A673 (cell line): Measurements from ENCODE around the gene GRXCR2. TPM values are rescaled to one million over a fixed set of nuclear protein-coding genes. Genes with fewer than 3 reads are reported as not detected.

Source experiments
- BruUV-seq: library from RNA; stranded (reverse); fragments of 400-500 nt; replicated peaks from 2 replicates; lab custom pipeline; 2021; lab: Mats Ljungman, UMichigan
- CTCF ChIA-PET: fragments of 300-600 bp; sonication (Branson Sonifier 250); formaldehyde crosslinking; loops from one replicate; lab custom pipeline; 2022; ENCODE audit warnings: antibody characterized with exemption; lab: Charles Lee
- POLR2A ChIA-PET: fragments of 300-600 bp; sonication (Branson Sonifier 250); formaldehyde crosslinking; loops from one replicate; lab custom pipeline; 2022; ENCODE audit warnings: antibody characterized with exemption; ENCODE audit not compliant: low non-redundant PET; lab: Charles Lee
- DNase-seq: peaks from one replicate; pipeline ENCODE4 v3.0.0-alpha.2; 2015; ENCODE audit warnings: low spot score
- H3K27ac ChIP-seq: fragments of 200-600 bp; sonication (generic); 2 replicates; pipeline ENCODE4 v1.5.1; 2016; ENCODE audit warnings: mixed run types, low read depth, mild to moderate bottlenecking, mixed read lengths, antibody characterized with exemption, low read length; ENCODE audit not compliant: poor library complexity, severe bottlenecking
- H3K27me3 ChIP-seq: fragments of 200-600 bp; sonication (generic); replicated peaks from 2 replicates; pipeline ENCODE4 v1.6.1; 2017; ENCODE audit warnings: mixed run types, low read depth, mild to moderate bottlenecking, mixed read lengths, antibody characterized with exemption, low read length; ENCODE audit not compliant: insufficient read depth, poor library complexity
- H3K36me3 ChIP-seq: fragments of 200-600 bp; sonication (generic); 2 replicates; pipeline ENCODE4 v1.6.1; 2016; ENCODE audit warnings: mixed run types, mild to moderate bottlenecking, mixed read lengths, antibody characterized with exemption, low read length; ENCODE audit not compliant: insufficient read depth, poor library complexity, severe bottlenecking
- H3K4me1 ChIP-seq: fragments of 200-600 bp; sonication (generic); 2 replicates; pipeline ENCODE4 v1.6.1; 2017; ENCODE audit warnings: mixed run types, mild to moderate bottlenecking, mixed read lengths, antibody characterized with exemption, low read length; ENCODE audit not compliant: insufficient read depth, poor library complexity, severe bottlenecking
- H3K4me3 ChIP-seq: fragments of 200-600 bp; sonication (generic); 2 replicates; pipeline ENCODE4 v1.5.1; 2016; ENCODE audit warnings: low read depth, mixed run types, mild to moderate bottlenecking, mixed read lengths, low read length; ENCODE audit not compliant: poor library complexity, severe bottlenecking
- H3K9me3 ChIP-seq: fragments of 200-600 bp; sonication (generic); 2 replicates; pipeline ENCODE4 v1.6.1; 2016; ENCODE audit warnings: mixed run types, low read depth, mild to moderate bottlenecking, mixed read lengths, antibody characterized with exemption, low read length; ENCODE audit not compliant: poor library complexity, severe bottlenecking
- EZH2 ChIP-seq: fragments of 200-600 bp; sonication (generic); IDR thresholded peaks from 2 replicates; pipeline ENCODE4 v1.6.1; 2017; ENCODE audit warnings: borderline replicate concordance, low read depth, mild to moderate bottlenecking, mixed read lengths, antibody characterized with exemption, low read length; ENCODE audit not compliant: poor library complexity, severe bottlenecking
- intact Hi-C: fragments of 100-400 bp; cut with micrococcal nuclease; formaldehyde crosslinking; loops from one replicate; pipeline ENCODE4 v1.10.0; 2022; ENCODE audit not compliant: unreplicated experiment
- total RNA-seq: library from RNA; stranded (reverse); gene quantifications from 2 replicates; pipeline ENCODE4 v1.2.3, GENCODE V29; 2021
- TF ChIP-seq, protein P1 (sequence below): fragments of 300-800, 200-600 bp; sonication (generic); conservative IDR thresholded peaks from 2 replicates; pipeline ENCODE4 v1.5.1; 2017; ENCODE audit warnings: low read depth, mild to moderate bottlenecking, antibody characterized with exemption, low read length, moderate library complexity, mixed read lengths

Gene GRXCR2
- total RNA-seq, 1 experiment from 2014 or later = not detected

DNA sequence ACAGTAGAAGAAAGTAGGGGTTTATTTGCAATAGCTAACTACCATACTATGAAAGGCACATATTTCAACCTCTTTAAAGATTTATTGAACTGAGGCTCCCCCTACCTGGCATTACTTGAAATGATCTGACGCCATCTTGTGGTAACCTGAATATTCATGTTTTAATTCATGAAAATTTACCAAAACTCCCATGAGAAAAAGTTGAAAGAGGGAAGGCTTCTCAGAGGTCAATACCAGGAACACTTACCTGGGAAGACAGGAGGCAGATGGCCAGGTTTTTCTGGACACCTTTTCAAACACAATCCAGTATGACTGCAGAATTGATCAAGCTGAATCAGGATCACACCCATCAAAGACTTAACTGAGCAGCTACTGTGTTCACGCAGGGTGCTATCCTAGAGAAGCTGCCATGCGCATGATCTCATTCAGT lies 47.0 kb downstream of the GRXCR2 start:
- no TSS peak for BruUV-seq
- CTCF ChIA-PET = interaction anchor here (1.0 to 1.1 kb wide), 3 partner anchors 177 to 1622 kb away, joined by 3 to 9 read pairs (median 3); no protein-coding TSS in a partner anchor
- DNase-seq = peak; percentile 83

DNA sequence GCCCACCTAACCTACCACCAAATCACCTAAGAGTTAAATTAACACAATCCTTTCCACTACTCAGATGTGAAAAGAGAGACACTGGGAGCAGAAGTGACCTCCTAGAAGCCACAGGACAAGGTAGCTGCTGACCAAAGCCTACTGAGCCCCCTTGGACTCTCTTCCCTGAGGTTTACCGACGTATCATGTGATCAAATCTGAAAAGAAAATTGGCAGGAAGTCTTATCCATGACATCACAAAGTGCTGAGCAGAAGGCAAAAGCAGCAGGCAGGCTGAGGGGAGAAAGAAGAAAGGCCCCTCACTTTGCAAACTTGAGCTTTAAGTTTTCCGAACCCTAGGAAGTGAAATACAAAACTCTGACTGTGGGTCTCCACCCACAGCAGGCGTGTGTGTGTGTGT lies 48.8 kb downstream of the GRXCR2 start:
- POLR2A ChIA-PET = interaction anchor here (0.5 to 0.6 kb wide), 2 partner anchors 175 to 180 kb away, joined by 3 to 10 read pairs; no protein-coding TSS in a partner anchor

More for the DNA sequence above, 47.0 kb downstream of the GRXCR2 start:
- POLR2A ChIA-PET = no interaction called here
- H3K4me3 ChIP-seq = no peak overlapping the region
- H3K27ac ChIP-seq = no peak overlapping the region
- TF ChIP-seq, protein P1, sequence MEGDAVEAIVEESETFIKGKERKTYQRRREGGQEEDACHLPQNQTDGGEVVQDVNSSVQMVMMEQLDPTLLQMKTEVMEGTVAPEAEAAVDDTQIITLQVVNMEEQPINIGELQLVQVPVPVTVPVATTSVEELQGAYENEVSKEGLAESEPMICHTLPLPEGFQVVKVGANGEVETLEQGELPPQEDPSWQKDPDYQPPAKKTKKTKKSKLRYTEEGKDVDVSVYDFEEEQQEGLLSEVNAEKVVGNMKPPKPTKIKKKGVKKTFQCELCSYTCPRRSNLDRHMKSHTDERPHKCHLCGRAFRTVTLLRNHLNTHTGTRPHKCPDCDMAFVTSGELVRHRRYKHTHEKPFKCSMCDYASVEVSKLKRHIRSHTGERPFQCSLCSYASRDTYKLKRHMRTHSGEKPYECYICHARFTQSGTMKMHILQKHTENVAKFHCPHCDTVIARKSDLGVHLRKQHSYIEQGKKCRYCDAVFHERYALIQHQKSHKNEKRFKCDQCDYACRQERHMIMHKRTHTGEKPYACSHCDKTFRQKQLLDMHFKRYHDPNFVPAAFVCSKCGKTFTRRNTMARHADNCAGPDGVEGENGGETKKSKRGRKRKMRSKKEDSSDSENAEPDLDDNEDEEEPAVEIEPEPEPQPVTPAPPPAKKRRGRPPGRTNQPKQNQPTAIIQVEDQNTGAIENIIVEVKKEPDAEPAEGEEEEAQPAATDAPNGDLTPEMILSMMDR = peak; percentile 87
- TF ChIP-seq EZH2 = no peak
- no peaks in the 10 kb centered on the region for H3K9me3 ChIP-seq
- no peaks in the 10 kb centered on the region for H3K27me3 ChIP-seq
- H3K4me1 ChIP-seq = peaks cover 69% of the 10 kb centered on the region
- no peaks in the 10 kb centered on the region for H3K36me3 ChIP-seq
- intact Hi-C loops = loop anchor here (2.0 to 5.0 kb wide), 4 partner anchors 75 to 578 kb away; no protein-coding TSS in a partner anchor

DNA sequence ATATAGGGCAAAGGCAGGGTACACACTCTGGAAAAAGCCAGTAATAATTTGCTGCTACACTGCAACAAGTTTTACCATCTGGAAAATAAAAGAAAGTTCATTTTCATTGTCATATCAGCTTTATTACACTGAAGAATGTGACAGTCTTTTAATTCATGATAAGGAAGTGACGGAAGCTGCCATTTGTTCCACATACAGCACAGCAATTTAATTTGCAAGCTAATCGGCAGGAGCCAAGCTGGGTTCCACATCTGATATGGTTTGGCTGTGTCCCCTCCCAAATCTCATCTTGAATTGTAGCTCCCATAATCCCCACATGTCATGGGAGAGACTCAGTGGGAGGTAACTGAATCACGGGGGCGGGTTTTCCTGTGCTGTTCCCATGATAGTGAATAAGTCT lies 54.2 kb downstream of the GRXCR2 start:
- POLR2A ChIA-PET = no interaction called here
- peak; percentile 68 for DNase-seq

More for the DNA sequence above, 48.8 kb downstream of the GRXCR2 start:
- Histone ChIP-seq H3K27ac (peak overlapping the region; percentile 43), H3K4me3 (no peak overlapping the region), H3K27me3 (no peaks in the 10 kb centered on the region), H3K4me1 (peaks cover 52% of the 10 kb centered on the region), H3K9me3 (peaks cover 7% of the 10 kb centered on the region), H3K36me3 (peaks cover 15% of the 10 kb centered on the region)
- intact Hi-C loops = no loop called here
- BruUV-seq = no TSS peak
- peak; percentile 59 for DNase-seq
- TF ChIP-seq EZH2 = no peak
- TF ChIP-seq, protein P1 = no peak
- CTCF ChIA-PET = interaction anchor here (0.6 kb wide), 1 partner anchor 12 kb away, joined by 6 read pairs; no protein-coding TSS in a partner anchor

More for the DNA sequence above, 54.2 kb downstream of the GRXCR2 start:
- peak overlapping the region; percentile 56 for H3K27ac ChIP-seq
- peaks cover 7% of the 10 kb centered on the region for H3K4me1 ChIP-seq
- intact Hi-C loops = no loop called here
- no peak overlapping the region for H3K4me3 ChIP-seq
- H3K27me3 ChIP-seq = no peaks in the 10 kb centered on the region
- BruUV-seq = no TSS peak
- peaks cover 42% of the 10 kb centered on the region for H3K36me3 ChIP-seq
- peaks cover 7% of the 10 kb centered on the region for H3K9me3 ChIP-seq
- CTCF ChIA-PET = no interaction called here
- no peak for TF ChIP-seq EZH2
- TF ChIP-seq, protein P1 = no peak
